Lower lobe of right lung (tissue), 2 donors: ENCODE data around the gene PPL. TPM values are rescaled to one million over a fixed set of nuclear protein-coding genes. Genes with fewer than 3 reads are reported as not detected.

Experiments
- ATAC-seq, 2 donors: fragments of 200-7000 bp; cut with Tn5 transposase; one replicate each; pipeline ENCODE4 v1.9.1; 2020 to 2022; ENCODE audit warnings: mild to moderate bottlenecking in 2 of 2, moderate library complexity in 2 of 2
- DNase-seq: peaks from one replicate; pipeline ENCODE4 v3.0.0-alpha.2; 2020
- H3K27ac ChIP-seq: fragments of 200-600 bp; one replicate; pipeline ENCODE4 v1.8.0; 2022
- H3K27me3 ChIP-seq: fragments of 200-600 bp; one replicate; pipeline ENCODE4 v1.8.0; 2022; ENCODE audit warnings: low read depth
- H3K36me3 ChIP-seq: fragments of 200-600 bp; one replicate; pipeline ENCODE4 v1.8.0; 2022; ENCODE audit warnings: mild to moderate bottlenecking
- H3K4me1 ChIP-seq: fragments of 200-600 bp; one replicate; pipeline ENCODE4 v1.8.0; 2022
- H3K4me3 ChIP-seq: fragments of 200-600 bp; one replicate; pipeline ENCODE4 v1.8.0; 2022; ENCODE audit warnings: mild to moderate bottlenecking
- H3K9me3 ChIP-seq: fragments of 200-600 bp; one replicate; pipeline ENCODE4 v1.8.0; 2022
- CTCF ChIP-seq: fragments of 200-600 bp; IDR thresholded peaks from one replicate; pipeline ENCODE4 v1.8.0; 2022; ENCODE audit warnings: antibody characterized with exemption, mild to moderate bottlenecking
- intact Hi-C: fragments of 100-400 bp; cut with DNase I; formaldehyde crosslinking; loops from one replicate; pipeline ENCODE4 v1.11.0; 2022
- total RNA-seq: library from RNA; stranded (reverse); fragmentation: NEBNext Ultra II Directional; extraction: Animal tissue kit (Norgen Biotek cat#: 25700); gene quantifications from one replicate; pipeline ENCODE4 v1.2.1, GENCODE V29; 2021
- donor health status: DM: no; HTN: yes; CAD: no; lungs with severe emphysema.

Gene PPL
- total RNA-seq, 1 donor from 2014 or later, result 60.5 TPM

GRCh38 chr16:4949986-4950385, 13.0 kb upstream of the PPL start:
- Histone ChIP-seq H3K36me3 (no peaks in the 10 kb centered on the region), H3K4me3 (no peak overlapping the region), H3K27me3 (no peaks in the 10 kb centered on the region), H3K9me3 (no peaks in the 10 kb centered on the region), H3K4me1 (peaks cover 12% of the 10 kb centered on the region), H3K27ac (no peak overlapping the region)
- DNase-seq, result no peak
- no peak for TF ChIP-seq CTCF
- intact Hi-C loops, result no loop called here
- no peak for ATAC-seq

GRCh38 chr16:4948903-4949766, 12.2 kb upstream of the PPL start:
- Histone ChIP-seq H3K27me3 (no peaks in the 10 kb centered on the region), H3K4me1 (peaks cover 20% of the 10 kb centered on the region), H3K9me3 (no peaks in the 10 kb centered on the region), H3K27ac (no peak overlapping the region), H3K36me3 (no peaks in the 10 kb centered on the region), H3K4me3 (no peak overlapping the region)
- no peak for DNase-seq
- intact Hi-C loops, result no loop called here
- TF ChIP-seq CTCF, result no peak
- no peak for ATAC-seq

- H3K9me3 ChIP-seq, result no peaks in the 10 kb centered on the region
- no peak for ATAC-seq
- intact Hi-C loops, result no loop called here
Measured at GRCh38 chr16:4947722-4948503, 11.0 kb upstream of the PPL start.

GRCh38 chr16:4946917-4947316, 10.0 kb upstream of the PPL start:
- H3K4me1 ChIP-seq, result peaks cover 38% of the 10 kb centered on the region
- no peak for TF ChIP-seq CTCF
- no peaks in the 10 kb centered on the region for H3K9me3 ChIP-seq
- H3K36me3 ChIP-seq, result no peaks in the 10 kb centered on the region
- ATAC-seq, result no peak
- no peak for DNase-seq
- H3K4me3 ChIP-seq, result no peak overlapping the region
- no peaks in the 10 kb centered on the region for H3K27me3 ChIP-seq
- intact Hi-C loops, result no loop called here
- H3K27ac ChIP-seq, result no peak overlapping the region

More at GRCh38 chr16:4947722-4948503, 11.0 kb upstream of the PPL start:
- Histone ChIP-seq H3K27ac (no peak overlapping the region), H3K4me1 (peaks cover 32% of the 10 kb centered on the region), H3K27me3 (no peaks in the 10 kb centered on the region), H3K4me3 (no peak overlapping the region), H3K36me3 (no peaks in the 10 kb centered on the region)
- DNase-seq, result no peak
- no peak for TF ChIP-seq CTCF

- peak overlapping the region; percentile 79 for H3K27ac ChIP-seq
Measured at GRCh38 chr16:4945560-4946502, 8.9 kb upstream of the PPL start.

More at GRCh38 chr16:4945560-4946502, 8.9 kb upstream of the PPL start:
- intact Hi-C loops, result no loop called here
- H3K27me3 ChIP-seq, result no peaks in the 10 kb centered on the region
- H3K4me1 ChIP-seq, result peaks cover 38% of the 10 kb centered on the region
- ATAC-seq (peak; percentile 47 to 48), DNase-seq (peak; percentile 67)
- no peaks in the 10 kb centered on the region for H3K36me3 ChIP-seq
- H3K9me3 ChIP-seq, result no peaks in the 10 kb centered on the region
- no peak overlapping the region for H3K4me3 ChIP-seq
- no peak for TF ChIP-seq CTCF
